HG03095 (cell line): ENCODE measurements around the gene HOMER2.
"Not testable (repeated sequence)": the region's sequence is repeated elsewhere in the genome, so short reads cannot be mapped to it uniquely, and the experiment has no call there.

Source experiments
- ATAC-seq: cut with Tn5 transposase; IDR thresholded peaks from one replicate; pipeline ENCODE4 v1.9.1; 2021; ENCODE audit warnings: moderate library complexity; ENCODE audit not compliant: unreplicated experiment

HOMER2 gene

GRCh38 chr15:82865981-82866380 is 86.5 kb downstream of the HOMER2 start:
- ATAC-seq: not testable (repeated sequence)

GRCh38 chr15:82865581-82865980 is 86.9 kb downstream of the HOMER2 start:
- not testable (repeated sequence) for ATAC-seq

- ATAC-seq: no peak
These were observed 87.6 kb downstream of the HOMER2 start for GRCh38 chr15:82864967-82865366.

GRCh38 chr15:82862886-82863285 is 89.6 kb downstream of the HOMER2 start:
- no peak for ATAC-seq

- ATAC-seq: no peak
These were observed 93.6 kb downstream of the HOMER2 start for GRCh38 chr15:82858932-82859331.

- no peak for ATAC-seq
These were observed 95.9 kb downstream of the HOMER2 start for GRCh38 chr15:82856397-82857170.

- ATAC-seq: no peak
These were observed 97.0 kb downstream of the HOMER2 start for GRCh38 chr15:82855286-82856100.

GRCh38 chr15:82854554-82854953 is 98.0 kb downstream of the HOMER2 start:
- ATAC-seq: no peak

GRCh38 chr15:82852941-82853561 is 99.5 kb downstream of the HOMER2 start:
- ATAC-seq: no peak

- ATAC-seq: no peak
These were observed 100.5 kb downstream of the HOMER2 start for GRCh38 chr15:82851981-82852511.

- no peak for ATAC-seq
These were observed 101.1 kb downstream of the HOMER2 start for GRCh38 chr15:82851306-82851850.

- no peak for ATAC-seq
These were observed 101.8 kb downstream of the HOMER2 start for GRCh38 chr15:82850731-82851130.

GRCh38 chr15:82849556-82850512 is 102.7 kb downstream of the HOMER2 start:
- ATAC-seq: no peak

- no peak for ATAC-seq
These were observed 104.1 kb downstream of the HOMER2 start for GRCh38 chr15:82848241-82848993.

GRCh38 chr15:82847703-82848102 is 104.8 kb downstream of the HOMER2 start:
- ATAC-seq: no peak

GRCh38 chr15:82846621-82847020 is 105.9 kb downstream of the HOMER2 start:
- no peak for ATAC-seq

GRCh38 chr15:82845686-82846085 is 106.8 kb downstream of the HOMER2 start:
- no peak for ATAC-seq

GRCh38 chr15:82843566-82843965 is 109.0 kb downstream of the HOMER2 start:
- no peak for ATAC-seq

- ATAC-seq: no peak
These were observed 112.4 kb downstream of the HOMER2 start for GRCh38 chr15:82840166-82840565.
